ENCODE measurements around the gene LAMA2. TPM values are rescaled to one million over a fixed set of nuclear protein-coding genes. Genes with fewer than 3 reads are reported as not detected.

The LAMA2 gene
- total RNA-seq, 4 donors from 2014 or later: 23.4 to 80.8 (median 28.2) TPM

DNA sequence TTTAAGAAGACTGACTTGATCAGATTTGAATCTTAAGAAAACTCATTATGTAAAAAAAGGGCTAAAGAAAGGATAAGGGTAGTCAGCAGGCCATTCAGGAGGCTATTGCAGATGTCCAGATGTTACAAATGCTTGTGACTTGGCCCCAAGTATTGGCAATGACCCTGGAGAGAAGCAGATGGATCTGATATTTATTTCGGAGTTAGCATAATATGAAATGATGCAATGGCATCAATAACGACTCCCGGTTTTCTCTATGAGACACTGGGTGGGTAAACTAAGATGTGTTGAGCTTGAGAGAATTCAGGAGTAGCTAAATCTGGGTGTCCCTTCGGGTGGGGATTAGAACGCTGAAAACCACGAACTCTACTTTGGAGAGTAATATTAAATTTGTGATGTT lies 149.7 kb downstream of the LAMA2 start:
- DNase-seq (ENCODE audit: low spot score in 2 of 2): peak; percentile 67 to 86
- no peak overlapping the region for H3K4me3 ChIP-seq (ENCODE audit: low read depth, poor library complexity, severe bottlenecking)
- WGBS, 2 donors: 53 to 71% methylated on average over 6 of the region's 6 CpGs
- intact Hi-C loops (cut with DNase I; ENCODE audit: low total_unique reads): no loop called here
- no peak for TF ChIP-seq POLR2A (IDR thresholded peaks at IDR 0.05)
- TF ChIP-seq, protein P1, sequence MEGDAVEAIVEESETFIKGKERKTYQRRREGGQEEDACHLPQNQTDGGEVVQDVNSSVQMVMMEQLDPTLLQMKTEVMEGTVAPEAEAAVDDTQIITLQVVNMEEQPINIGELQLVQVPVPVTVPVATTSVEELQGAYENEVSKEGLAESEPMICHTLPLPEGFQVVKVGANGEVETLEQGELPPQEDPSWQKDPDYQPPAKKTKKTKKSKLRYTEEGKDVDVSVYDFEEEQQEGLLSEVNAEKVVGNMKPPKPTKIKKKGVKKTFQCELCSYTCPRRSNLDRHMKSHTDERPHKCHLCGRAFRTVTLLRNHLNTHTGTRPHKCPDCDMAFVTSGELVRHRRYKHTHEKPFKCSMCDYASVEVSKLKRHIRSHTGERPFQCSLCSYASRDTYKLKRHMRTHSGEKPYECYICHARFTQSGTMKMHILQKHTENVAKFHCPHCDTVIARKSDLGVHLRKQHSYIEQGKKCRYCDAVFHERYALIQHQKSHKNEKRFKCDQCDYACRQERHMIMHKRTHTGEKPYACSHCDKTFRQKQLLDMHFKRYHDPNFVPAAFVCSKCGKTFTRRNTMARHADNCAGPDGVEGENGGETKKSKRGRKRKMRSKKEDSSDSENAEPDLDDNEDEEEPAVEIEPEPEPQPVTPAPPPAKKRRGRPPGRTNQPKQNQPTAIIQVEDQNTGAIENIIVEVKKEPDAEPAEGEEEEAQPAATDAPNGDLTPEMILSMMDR (IDR thresholded peaks at IDR 0.05): no peak

DNA sequence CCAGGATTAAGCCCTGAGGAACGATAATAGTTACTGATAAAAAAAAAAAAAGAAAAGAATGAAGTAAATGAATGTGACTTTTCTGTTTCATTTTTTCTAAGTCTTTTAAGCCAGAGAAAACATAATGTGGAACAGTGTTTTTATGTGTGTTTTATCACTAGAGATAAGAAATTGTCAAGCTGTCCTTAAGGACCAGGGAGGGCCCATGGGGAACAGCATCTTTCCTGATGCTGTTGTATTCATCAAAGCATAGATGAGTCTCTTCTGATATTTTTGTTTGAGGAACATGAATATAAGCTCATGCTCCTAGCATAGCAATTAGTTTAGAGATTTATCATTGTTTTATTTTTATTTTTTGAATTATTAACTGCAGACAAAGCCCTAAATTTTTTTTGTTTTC lies 150.2 kb downstream of the LAMA2 start:
- intact Hi-C loops (cut with DNase I; ENCODE audit: low total_unique reads): no loop called here
- WGBS, 2 donors: 72 to 77% methylated on average over 1 of the region's 1 CpG

DNA sequence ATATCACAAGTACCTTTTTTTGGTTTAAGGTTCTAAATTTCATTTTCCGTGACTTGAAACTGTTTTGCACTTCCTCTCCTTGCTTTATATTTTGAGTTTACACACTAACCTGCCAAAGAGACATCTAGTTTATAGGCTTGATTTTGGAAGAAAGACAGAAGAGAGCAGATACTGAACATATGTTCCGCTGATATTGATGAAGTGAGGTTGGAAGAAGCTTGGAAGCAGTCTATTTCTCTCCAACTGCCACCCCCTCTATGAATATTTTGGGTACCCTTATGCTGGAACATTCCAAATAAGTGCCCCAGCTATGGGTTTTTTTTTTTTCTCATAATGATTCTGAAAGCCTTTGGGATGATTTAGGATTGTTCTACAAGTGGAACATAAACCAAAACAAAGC lies 150.6 kb downstream of the LAMA2 start:
- WGBS, 2 donors: 89 to 99% methylated on average over 2 of the region's 2 CpGs
- no peak for DNase-seq (ENCODE audit: low spot score in 2 of 2)
- H3K4me3 ChIP-seq (ENCODE audit: low read depth, poor library complexity, severe bottlenecking): no peak overlapping the region
- intact Hi-C loops (cut with DNase I; ENCODE audit: low total_unique reads): no loop called here
- TF ChIP-seq POLR2A (IDR thresholded peaks at IDR 0.05): no peak
- TF ChIP-seq, protein P1 (IDR thresholded peaks at IDR 0.05): no peak

More for the DNA sequence above, 150.2 kb downstream of the LAMA2 start:
- no peak overlapping the region for H3K4me3 ChIP-seq (ENCODE audit: low read depth, poor library complexity, severe bottlenecking)
- DNase-seq (ENCODE audit: low spot score in 2 of 2): no peak
- TF ChIP-seq POLR2A (IDR thresholded peaks at IDR 0.05): no peak
- TF ChIP-seq, protein P1 (IDR thresholded peaks at IDR 0.05): no peak

DNA sequence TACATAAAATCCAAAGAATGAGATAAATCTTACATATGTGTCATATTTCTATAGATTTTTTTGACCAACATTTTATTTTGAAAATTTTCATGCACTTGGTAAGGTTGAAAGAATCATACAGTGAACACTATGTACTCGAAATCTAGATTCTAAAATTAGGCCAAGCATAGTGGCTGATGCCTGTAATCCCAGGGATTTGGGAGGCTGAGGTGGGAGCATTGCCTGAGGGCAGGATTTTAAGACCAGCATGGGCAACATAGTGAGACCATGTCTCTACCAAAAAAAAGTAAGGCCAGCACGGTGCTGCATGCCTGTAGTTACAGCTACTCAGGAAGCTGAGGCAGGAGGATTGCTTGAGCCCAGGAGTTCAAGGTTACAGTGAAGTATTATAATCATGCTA lies 158.6 kb downstream of the LAMA2 start:
- WGBS, 2 donors: 73 to 90% methylated on average over 2 of the region's 2 CpGs
- H3K4me3 ChIP-seq (ENCODE audit: low read depth, poor library complexity, severe bottlenecking): no peak overlapping the region
- TF ChIP-seq POLR2A (IDR thresholded peaks at IDR 0.05): no peak
- TF ChIP-seq, protein P1 (IDR thresholded peaks at IDR 0.05): no peak
- no peak for DNase-seq (ENCODE audit: low spot score in 2 of 2)
- intact Hi-C loops (cut with DNase I; ENCODE audit: low total_unique reads): no loop called here

DNA sequence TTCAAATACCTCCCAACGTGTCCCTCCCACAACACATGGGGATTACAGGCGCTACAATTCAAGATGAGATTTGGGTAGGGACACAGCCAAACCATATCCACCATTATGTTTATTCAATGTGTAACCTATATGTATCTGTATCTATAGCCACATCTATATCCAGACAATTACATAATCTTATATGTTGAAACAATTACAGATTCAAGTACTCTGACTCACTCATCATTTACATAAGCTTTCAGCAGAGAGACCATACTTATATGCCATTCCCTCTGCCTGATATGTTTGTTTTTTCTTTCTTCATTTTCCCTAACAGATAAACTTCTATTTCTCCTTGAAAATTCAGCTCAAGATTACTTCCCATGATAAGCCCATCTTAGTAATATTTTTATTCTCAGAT lies 163.6 kb downstream of the LAMA2 start:
- H3K4me3 ChIP-seq (ENCODE audit: low read depth, poor library complexity, severe bottlenecking): no peak overlapping the region
- intact Hi-C loops (cut with DNase I; ENCODE audit: low total_unique reads): no loop called here
- DNase-seq (ENCODE audit: low spot score in 2 of 2): no peak
- TF ChIP-seq POLR2A (IDR thresholded peaks at IDR 0.05): no peak
- TF ChIP-seq, protein P1 (IDR thresholded peaks at IDR 0.05): no peak
- 83 to 98% methylated on average over 2 of the region's 2 CpGs for WGBS, 2 donors

DNA sequence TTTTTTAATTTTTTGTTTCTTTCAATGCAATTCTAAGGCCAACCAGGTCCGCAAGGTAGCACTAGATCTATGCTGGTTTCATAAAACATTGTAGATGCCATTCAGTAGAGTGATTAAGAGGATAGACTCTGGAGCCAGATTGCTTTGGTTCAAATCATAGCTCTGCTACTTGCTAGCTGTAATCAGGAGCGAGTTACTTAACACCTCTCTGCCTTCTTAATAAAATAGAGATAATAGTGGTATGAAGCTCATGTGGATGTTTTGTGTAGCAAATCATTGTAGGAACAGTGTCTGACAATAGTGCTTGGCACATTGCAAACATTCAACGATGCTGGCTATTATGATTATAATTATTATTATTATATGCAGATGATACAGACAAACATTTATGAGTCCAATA lies 164.9 kb downstream of the LAMA2 start:
- WGBS, 2 donors: 83% methylated on average over 3 of the region's 3 CpGs
- H3K4me3 ChIP-seq (ENCODE audit: low read depth, poor library complexity, severe bottlenecking): no peak overlapping the region
- intact Hi-C loops (cut with DNase I; ENCODE audit: low total_unique reads): no loop called here
- no peak for TF ChIP-seq POLR2A (IDR thresholded peaks at IDR 0.05)
- TF ChIP-seq, protein P1 (IDR thresholded peaks at IDR 0.05): no peak
- no peak for DNase-seq (ENCODE audit: low spot score in 2 of 2)
